SK-N-SH (cell line): ENCODE results near the gene ATG9A. TPM values are rescaled to one million over a fixed set of nuclear protein-coding genes. Genes with fewer than 3 reads are reported as not detected.

ENCODE experiments used
- CTCF ChIA-PET: fragments of 300-600, 350-600 bp; formaldehyde crosslinking; extraction: SDS; loops from one replicate; lab custom pipeline; 2021; lab: Yijun Ruan, JAX
- POLR2A ChIA-PET: fragments of 350-600 bp; sonication (Branson Sonifier 250); formaldehyde crosslinking; extraction: SDS; loops from one replicate; lab custom pipeline; 2020; ENCODE audit warnings: antibody characterized with exemption, inconsistent platforms; lab: Yijun Ruan, JAX
- DNase-seq: peaks from one replicate; pipeline ENCODE4 v3.0.0; 2012
- H2AFZ ChIP-seq: fragments of 200-600 bp; sonication (generic); 2 replicates; pipeline ENCODE4 v1.8.1; 2016; ENCODE audit warnings: antibody characterized with exemption, mild to moderate bottlenecking, low read depth
- H3F3A ChIP-seq: fragments of 200-600 bp; sonication (generic); replicated peaks from 2 replicates; pipeline ENCODE3; 2016; ENCODE audit warnings: antibody characterized with exemption, mild to moderate bottlenecking; ENCODE audit not compliant: insufficient read depth
- H3K27ac ChIP-seq, 2 experiments: fragments of 200-500 bp in 1 of 2; fragments of 200-600 bp in 1 of 2; sonication (Bioruptor generic) in 1 of 2; sonication (generic), shearing (Covaris generic) in 1 of 2; 2 replicates each; pipeline versions ENCODE4 v1.5.1 to v1.6.1; 2014 to 2016; ENCODE audit warnings: low read depth in 2 of 2, inconsistent platforms in 1 of 2, low read length in 1 of 2, mild to moderate bottlenecking in 1 of 2, mixed read lengths in 1 of 2
- H3K27me3 ChIP-seq: fragments of 200-600 bp; sonication (generic), shearing (Covaris generic); 2 replicates; pipeline ENCODE4 v1.6.1; 2016; ENCODE audit warnings: mixed run types; ENCODE audit not compliant: insufficient read depth
- H3K36me3 ChIP-seq, 2 experiments: fragments of 200-500 bp in 1 of 2; fragments of 200-600 bp in 1 of 2; sonication (Bioruptor generic) in 1 of 2; sonication (generic) in 1 of 2; replicated peaks in 1 of 2; 2 replicates each; pipeline versions ENCODE3 to v1.5.1; 2014 to 2016; ENCODE audit warnings: low read length in 1 of 2, mild to moderate bottlenecking in 1 of 2; ENCODE audit not compliant: insufficient read depth in 2 of 2, control insufficient read depth in 1 of 2
- H3K4me1 ChIP-seq, 2 experiments: fragments of 200-500 bp in 1 of 2; fragments of 200-600 bp in 1 of 2; sonication (Bioruptor generic) in 1 of 2; sonication (generic), shearing (Covaris generic) in 1 of 2; 2 replicates each; pipeline versions ENCODE4 v1.5.1 to v1.6.1; 2014 to 2016; ENCODE audit warnings: low read depth in 1 of 2, low read length in 1 of 2, mixed run types in 1 of 2; ENCODE audit not compliant: insufficient read depth in 2 of 2, control insufficient read depth in 1 of 2
- H3K4me2 ChIP-seq: fragments of 200-600 bp; sonication (generic), shearing (Covaris generic); 2 replicates; pipeline ENCODE4 v1.6.1; 2017; ENCODE audit warnings: mixed run types
- H3K4me3 ChIP-seq, 2 experiments: fragments of 200-500 bp in 1 of 2; fragments of 200-600 bp in 1 of 2; sonication (Bioruptor generic) in 1 of 2; sonication (generic), shearing (Covaris generic) in 1 of 2; 2 replicates each; pipeline versions ENCODE4 v1.5.1 to v1.8.1; 2014 to 2016; ENCODE audit warnings: low read depth in 2 of 2, inconsistent platforms in 1 of 2, low read length in 1 of 2, mild to moderate bottlenecking in 1 of 2, mixed read lengths in 1 of 2, moderate library complexity in 1 of 2
- H3K79me2 ChIP-seq: fragments of 200-600 bp; sonication (generic); 2 replicates; pipeline ENCODE4 v1.8.1; 2017; ENCODE audit warnings: mild to moderate bottlenecking; ENCODE audit not compliant: insufficient read depth
- H3K9ac ChIP-seq: fragments of 200-600 bp; sonication (generic); 2 replicates; pipeline ENCODE4 v1.6.1; 2017; ENCODE audit warnings: mixed run types
- H3K9me2 ChIP-seq: fragments of 200-600 bp; sonication (generic); 2 replicates; pipeline ENCODE4 v1.6.1; 2017; ENCODE audit warnings: mixed run types
- H3K9me3 ChIP-seq: fragments of 200-600 bp; sonication (generic); 2 replicates; pipeline ENCODE4 v1.6.1; 2017; ENCODE audit warnings: mixed run types, mild to moderate bottlenecking, moderate library complexity
- H4K20me1 ChIP-seq: fragments of 200-600 bp; sonication (generic); 2 replicates; pipeline ENCODE4 v1.6.1; 2017; ENCODE audit warnings: mild to moderate bottlenecking, mixed run types; ENCODE audit not compliant: insufficient read depth
- CHD2 ChIP-seq: fragments of 150-350 bp; IDR thresholded peaks from 2 replicates; pipeline ENCODE4 v1.6.1; 2018; ENCODE audit warnings: low read length; ENCODE audit not compliant: partially characterized antibody
- FOXJ3 ChIP-seq: sonication (generic); formaldehyde crosslinking; IDR thresholded peaks from 2 replicates; pipeline ENCODE4 v1.5.1; 2020; ENCODE audit warnings: mild to moderate bottlenecking, missing genetic modification reagents
- MAX ChIP-seq: IDR thresholded peaks from 2 replicates; pipeline ENCODE4 v1.4.0; 2012; ENCODE audit warnings: low read depth
- MEF2A ChIP-seq: IDR thresholded peaks from 2 replicates; pipeline ENCODE4 v1.4.0; 2012; ENCODE audit warnings: low read depth, borderline replicate concordance
- MXI1 ChIP-seq: IDR thresholded peaks from 2 replicates; pipeline ENCODE4 v1.6.1; 2012; ENCODE audit warnings: mild to moderate bottlenecking, low read depth, low read length, improper control_type of control experiment
- RCOR1 ChIP-seq: fragments of 150-350 bp; IDR thresholded peaks from 2 replicates; pipeline ENCODE4 v1.6.1; 2017; ENCODE audit warnings: antibody characterized with exemption, low read length
- RFX5 ChIP-seq: IDR thresholded peaks from 2 replicates; pipeline ENCODE4 v1.6.1; 2012; ENCODE audit warnings: mild to moderate bottlenecking, improper control_type of control experiment, low read length
- SIN3A ChIP-seq: IDR thresholded peaks from 2 replicates; pipeline ENCODE4 v1.6.1; 2012; ENCODE audit warnings: low read depth, mild to moderate bottlenecking, low read length, moderate library complexity, borderline replicate concordance
- SMC3 ChIP-seq: IDR thresholded peaks from 2 replicates; pipeline ENCODE4 v1.6.1; 2012; ENCODE audit warnings: low read depth, low read length, improper control_type of control experiment
- TEAD4 ChIP-seq: IDR thresholded peaks from 2 replicates; pipeline ENCODE4 v1.4.0; 2012; ENCODE audit warnings: mild to moderate bottlenecking, borderline replicate concordance; ENCODE audit not compliant: insufficient read depth
- WGBS: methylation state at CpG from one replicate; pipeline ENCODE4 v1.1.6; 2017; ENCODE audit warnings: low lambda C conversion rate; 5-methylcytosine and 5-hydroxymethylcytosine counted together
- polyA plus RNA-seq, 3 experiments: library from polyadenylated mRNA; depleted of rRNA; stranded (reverse); fragments of >200 nt; gene quantifications; 2 replicates each; pipeline ENCODE4 v1.2.3, GENCODE V29; 2012
- TF ChIP-seq, protein P1 (sequence below): fragments of 150-350 bp; IDR thresholded peaks from 2 replicates; pipeline ENCODE4 v1.6.1; 2016; ENCODE audit warnings: mild to moderate bottlenecking, low read depth, low read length
- TF ChIP-seq, protein P2 (sequence below): fragments of 150-350 bp; IDR thresholded peaks from 2 replicates; pipeline ENCODE4 v1.6.1; 2017; ENCODE audit warnings: antibody characterized with exemption, low read length, low read depth, borderline replicate concordance
- TF ChIP-seq, protein P3 (sequence below): IDR thresholded peaks from 2 replicates; pipeline ENCODE4 v1.6.1; 2012; ENCODE audit warnings: mild to moderate bottlenecking, low read depth, low read length, moderate library complexity

ATG9A gene
- polyA plus RNA-seq, 1 of the 3 experiments (the other 2 are of a cell fraction), result 29.6 TPM

- H3K9me2 ChIP-seq, result no peaks in the 10 kb centered on the region
- peak overlapping the region; percentile 91 for H3K4me2 ChIP-seq
- POLR2A ChIA-PET, result interaction anchor here (1.3 to 2.9 kb wide), 3 partner anchors 15 to 28 kb away, joined by 4 to 23 read pairs (median 11); partner anchors contain the start of genes ABCB6, ANKZF1 and ATG9A
- 97% methylated on average over 10 of the region's 10 CpGs for WGBS
- peaks cover 19 to 26% of the 10 kb centered on the region in 2 experiments for H3K4me1 ChIP-seq
- 0 out of 2 replicates have a peak overlapping the region, but pooled peaks have one; percentile 94 for H3K9ac ChIP-seq
- peaks cover 20% of the 10 kb centered on the region for H3K79me2 ChIP-seq
- no peak overlapping the region; a peak in 1 of 4 replicates for H3K27ac ChIP-seq
- no peak for TF ChIP-seq MEF2A
- no peak for TF ChIP-seq MXI1
- TF ChIP-seq FOXJ3 (CRISPR knock-in tag), result no peak
- TF ChIP-seq, protein P1, sequence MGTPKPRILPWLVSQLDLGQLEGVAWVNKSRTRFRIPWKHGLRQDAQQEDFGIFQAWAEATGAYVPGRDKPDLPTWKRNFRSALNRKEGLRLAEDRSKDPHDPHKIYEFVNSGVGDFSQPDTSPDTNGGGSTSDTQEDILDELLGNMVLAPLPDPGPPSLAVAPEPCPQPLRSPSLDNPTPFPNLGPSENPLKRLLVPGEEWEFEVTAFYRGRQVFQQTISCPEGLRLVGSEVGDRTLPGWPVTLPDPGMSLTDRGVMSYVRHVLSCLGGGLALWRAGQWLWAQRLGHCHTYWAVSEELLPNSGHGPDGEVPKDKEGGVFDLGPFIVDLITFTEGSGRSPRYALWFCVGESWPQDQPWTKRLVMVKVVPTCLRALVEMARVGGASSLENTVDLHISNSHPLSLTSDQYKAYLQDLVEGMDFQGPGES, result no peak
- TF ChIP-seq RCOR1, result no peak
- TF ChIP-seq, protein P2, sequence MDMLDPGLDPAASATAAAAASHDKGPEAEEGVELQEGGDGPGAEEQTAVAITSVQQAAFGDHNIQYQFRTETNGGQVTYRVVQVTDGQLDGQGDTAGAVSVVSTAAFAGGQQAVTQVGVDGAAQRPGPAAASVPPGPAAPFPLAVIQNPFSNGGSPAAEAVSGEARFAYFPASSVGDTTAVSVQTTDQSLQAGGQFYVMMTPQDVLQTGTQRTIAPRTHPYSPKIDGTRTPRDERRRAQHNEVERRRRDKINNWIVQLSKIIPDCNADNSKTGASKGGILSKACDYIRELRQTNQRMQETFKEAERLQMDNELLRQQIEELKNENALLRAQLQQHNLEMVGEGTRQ, result no peak
- no peak for TF ChIP-seq MAX
- TF ChIP-seq RFX5, result no peak
- TF ChIP-seq TEAD4, result no peak
- TF ChIP-seq, protein P3, sequence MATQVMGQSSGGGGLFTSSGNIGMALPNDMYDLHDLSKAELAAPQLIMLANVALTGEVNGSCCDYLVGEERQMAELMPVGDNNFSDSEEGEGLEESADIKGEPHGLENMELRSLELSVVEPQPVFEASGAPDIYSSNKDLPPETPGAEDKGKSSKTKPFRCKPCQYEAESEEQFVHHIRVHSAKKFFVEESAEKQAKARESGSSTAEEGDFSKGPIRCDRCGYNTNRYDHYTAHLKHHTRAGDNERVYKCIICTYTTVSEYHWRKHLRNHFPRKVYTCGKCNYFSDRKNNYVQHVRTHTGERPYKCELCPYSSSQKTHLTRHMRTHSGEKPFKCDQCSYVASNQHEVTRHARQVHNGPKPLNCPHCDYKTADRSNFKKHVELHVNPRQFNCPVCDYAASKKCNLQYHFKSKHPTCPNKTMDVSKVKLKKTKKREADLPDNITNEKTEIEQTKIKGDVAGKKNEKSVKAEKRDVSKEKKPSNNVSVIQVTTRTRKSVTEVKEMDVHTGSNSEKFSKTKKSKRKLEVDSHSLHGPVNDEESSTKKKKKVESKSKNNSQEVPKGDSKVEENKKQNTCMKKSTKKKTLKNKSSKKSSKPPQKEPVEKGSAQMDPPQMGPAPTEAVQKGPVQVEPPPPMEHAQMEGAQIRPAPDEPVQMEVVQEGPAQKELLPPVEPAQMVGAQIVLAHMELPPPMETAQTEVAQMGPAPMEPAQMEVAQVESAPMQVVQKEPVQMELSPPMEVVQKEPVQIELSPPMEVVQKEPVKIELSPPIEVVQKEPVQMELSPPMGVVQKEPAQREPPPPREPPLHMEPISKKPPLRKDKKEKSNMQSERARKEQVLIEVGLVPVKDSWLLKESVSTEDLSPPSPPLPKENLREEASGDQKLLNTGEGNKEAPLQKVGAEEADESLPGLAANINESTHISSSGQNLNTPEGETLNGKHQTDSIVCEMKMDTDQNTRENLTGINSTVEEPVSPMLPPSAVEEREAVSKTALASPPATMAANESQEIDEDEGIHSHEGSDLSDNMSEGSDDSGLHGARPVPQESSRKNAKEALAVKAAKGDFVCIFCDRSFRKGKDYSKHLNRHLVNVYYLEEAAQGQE, result no peak
- TF ChIP-seq SIN3A, result no peak
- TF ChIP-seq CHD2, result no peak
- TF ChIP-seq SMC3, result no peak
- TF ChIP-seq, all 33 proteins: peak for 0
- peaks cover 6 to 16% of the 10 kb centered on the region in 2 experiments for H3K36me3 ChIP-seq
- no peak overlapping the region for H2AFZ ChIP-seq
- H3K27me3 ChIP-seq, result no peaks in the 10 kb centered on the region
- no peaks in the 10 kb centered on the region for H4K20me1 ChIP-seq
- CTCF ChIA-PET, result interaction anchor here (1.2 to 3.3 kb wide), 8 partner anchors 30 to 111 kb away, joined by 3 to 20 read pairs (median 5); no protein-coding TSS in a partner anchor
- H3F3A ChIP-seq, result peaks cover 19% of the 10 kb centered on the region
- H3K4me3 ChIP-seq, result peak overlapping the region; percentile 84 to 97; a peak in 2 of 4 replicates
- no peaks in the 10 kb centered on the region for H3K9me3 ChIP-seq
- DNase-seq, result no peak
These were observed 17.1 kb upstream of the ATG9A start for GRCh38 chr2:219246559-219246958.
